Natural killer cell (primary cell): ENCODE measurements around the gene CLPTM1L. TPM values are rescaled to one million over a fixed set of nuclear protein-coding genes. Genes with fewer than 3 reads are reported as not detected.

Source experiments
- ATAC-seq, 3 donors: fragments of 150-1000 bp in 2 of 3; fragments of 200-7000 bp in 1 of 3; cut with Tn5 transposase; 1 replicate in 1 of 3; 2 replicates in 2 of 3; pipeline ENCODE4 v1.10.0; 2021; ENCODE audit warnings: mild to moderate bottlenecking in 2 of 3, moderate library complexity in 2 of 3
- DNase-seq, 2 donors: peaks; one replicate each; pipeline versions ENCODE4 v3.0.0 to v3.0.0-alpha.2; 2013 to 2021; ENCODE audit warnings: mixed read lengths in 1 of 2
- H3K27ac ChIP-seq: one replicate; pipeline ENCODE4 v1.5.1; 2013; ENCODE audit warnings: mild to moderate bottlenecking, low read length
- H3K27me3 ChIP-seq: one replicate; pipeline ENCODE4 v1.6.1; 2013; ENCODE audit warnings: low read length; ENCODE audit not compliant: control insufficient read depth, insufficient read depth
- H3K36me3 ChIP-seq: one replicate; pipeline ENCODE4 v1.6.1; 2013; ENCODE audit warnings: low read length; ENCODE audit not compliant: control insufficient read depth, insufficient read depth
- H3K4me1 ChIP-seq: one replicate; pipeline ENCODE4 v1.6.1; 2013; ENCODE audit warnings: low read length; ENCODE audit not compliant: control insufficient read depth, insufficient read depth
- H3K4me3 ChIP-seq: one replicate; pipeline ENCODE4 v1.5.1; 2013; ENCODE audit warnings: low read length
- H3K9me3 ChIP-seq: one replicate; pipeline ENCODE4 v1.6.1; 2013; ENCODE audit warnings: low read length; ENCODE audit not compliant: control insufficient read depth, insufficient read depth
- H3K27ac Mint-ChIP-seq, 2 donors: one replicate each; pipeline ENCODE4 v1.8.0; 2022; ENCODE audit warnings: mild to moderate bottlenecking in 2 of 2, mixed read lengths in 2 of 2, moderate library complexity in 1 of 2
- H3K27me3 Mint-ChIP-seq, 2 donors: one replicate each; pipeline ENCODE4 v1.8.0; 2022; ENCODE audit warnings: low read depth in 2 of 2, mixed read lengths in 2 of 2
- H3K36me3 Mint-ChIP-seq: one replicate; pipeline ENCODE4 v1.8.0; 2022; ENCODE audit warnings: mixed read lengths
- H3K4me1 Mint-ChIP-seq, 2 donors: one replicate each; pipeline ENCODE4 v1.8.0; 2022; ENCODE audit warnings: mixed read lengths in 2 of 2
- H3K4me3 Mint-ChIP-seq: one replicate; pipeline ENCODE4 v1.8.0; 2022; ENCODE audit warnings: mild to moderate bottlenecking, moderate library complexity, mixed read lengths
- H3K9me3 Mint-ChIP-seq, 2 donors: one replicate each; pipeline ENCODE4 v1.8.0; 2022; ENCODE audit warnings: mixed read lengths in 2 of 2
- CTCF ChIP-seq: fragments of 200-600 bp; IDR thresholded peaks from one replicate; pipeline ENCODE4 v1.8.0; 2022; ENCODE audit warnings: antibody characterized with exemption
- WGBS: methylation state at CpG from one replicate; pipeline ENCODE4 v1.1.7; 2013; ENCODE audit warnings: missing lambda C conversion rate; ENCODE audit not compliant: insufficient coverage; 5-methylcytosine and 5-hydroxymethylcytosine counted together
- intact Hi-C: fragments of 100-400 bp; cut with micrococcal nuclease; formaldehyde crosslinking; loops from one replicate; pipeline ENCODE4 v1.14.2; 2022
- total RNA-seq, 4 donors: library from RNA; stranded (reverse); fragments of 120-200 nt in 1 of 4; gene quantifications; one replicate each; pipeline versions ENCODE4 v1.2.3 to v1.2.4, GENCODE V29; 2013 to 2022

CLPTM1L gene
- total RNA-seq, 3 donors from 2014 or later (not counting 1 experiment from before 2014, with no cell fraction given): 67.1 to 105 (median 97.5) TPM

- Mint-ChIP-seq H3K4me3 (no peak overlapping the region), H3K4me1 (peaks cover 14 to 17% of the 10 kb centered on the region in 2 donors), H3K27me3 (no peaks in the 10 kb centered on the region), H3K36me3 (no peaks in the 10 kb centered on the region), H3K27ac (no peak overlapping the region), H3K9me3 (no peaks in the 10 kb centered on the region)
- H3K36me3 ChIP-seq: peaks cover 85% of the 10 kb centered on the region
- no peak for TF ChIP-seq CTCF
- WGBS: 93% methylated on average over 22 of the region's 22 CpGs
- no peaks in the 10 kb centered on the region for H3K9me3 ChIP-seq
- ATAC-seq (no peak), DNase-seq (no peak)
- H3K27ac ChIP-seq: no peak overlapping the region
- H3K4me3 ChIP-seq: no peak overlapping the region
- no peaks in the 10 kb centered on the region for H3K27me3 ChIP-seq
- H3K4me1 ChIP-seq: peaks cover 9% of the 10 kb centered on the region
- intact Hi-C loops: no loop called here
These were observed 6.3 kb downstream of the CLPTM1L start for GRCh38 chr5:1338506-1339070.

- Histone ChIP-seq H3K27me3 (no peaks in the 10 kb centered on the region), H3K36me3 (peaks cover 87% of the 10 kb centered on the region), H3K9me3 (no peaks in the 10 kb centered on the region), H3K27ac (no peak overlapping the region), H3K4me1 (peaks cover 5% of the 10 kb centered on the region), H3K4me3 (no peak overlapping the region)
- ATAC-seq (no peak), DNase-seq (no peak)
- no peak overlapping the region for H3K4me3 Mint-ChIP-seq
- no peaks in the 10 kb centered on the region for H3K9me3 Mint-ChIP-seq
- no peak for TF ChIP-seq CTCF
- H3K4me1 Mint-ChIP-seq: peaks cover 12 to 17% of the 10 kb centered on the region in 2 donors
- WGBS: 96% methylated on average over 11 of the region's 12 CpGs
- no peaks in the 10 kb centered on the region for H3K36me3 Mint-ChIP-seq
- intact Hi-C loops: no loop called here
- H3K27ac Mint-ChIP-seq: no peak overlapping the region
- no peaks in the 10 kb centered on the region for H3K27me3 Mint-ChIP-seq
These were observed 6.8 kb downstream of the CLPTM1L start for GRCh38 chr5:1338196-1338490.

DNA sequence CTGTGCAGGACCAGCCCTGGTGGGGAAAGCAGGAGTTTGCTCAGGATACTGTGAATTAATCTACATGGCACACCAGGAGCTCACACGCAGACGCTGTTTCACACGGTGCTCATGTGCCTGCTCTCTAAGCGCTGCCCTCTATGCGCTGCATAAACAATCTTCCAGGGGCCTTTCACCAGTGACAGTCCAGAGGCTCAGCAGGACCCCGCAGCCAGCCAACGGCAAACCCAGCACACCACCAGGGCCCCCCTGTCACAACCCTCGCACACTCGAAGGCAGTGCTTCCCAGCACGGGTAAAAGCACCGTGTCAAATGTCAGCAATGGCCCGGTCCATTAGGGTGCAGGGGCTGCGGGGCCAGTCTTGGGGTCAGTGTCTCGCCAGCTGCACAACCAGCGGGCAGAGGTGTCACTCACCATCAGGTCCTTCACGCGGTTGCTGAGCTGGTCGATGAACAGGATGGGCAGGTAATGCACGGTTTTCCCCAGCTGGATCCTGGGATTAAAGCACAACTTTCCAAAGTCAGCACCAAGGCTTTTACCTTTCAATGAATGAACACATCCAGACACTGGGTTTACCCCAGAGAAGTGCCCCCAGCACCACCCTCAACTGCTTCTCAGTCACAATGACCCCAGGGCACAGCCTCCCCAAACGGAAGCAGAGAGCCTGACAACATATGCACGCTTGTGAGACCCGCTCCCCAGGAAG is 7.3 kb downstream of the CLPTM1L start:
- ATAC-seq (no peak), DNase-seq (no peak)
- Histone ChIP-seq H3K27me3 (no peaks in the 10 kb centered on the region), H3K4me3 (no peak overlapping the region), H3K36me3 (peaks cover 90% of the 10 kb centered on the region), H3K9me3 (no peaks in the 10 kb centered on the region), H3K27ac (no peak overlapping the region), H3K4me1 (peaks cover 3% of the 10 kb centered on the region)
- no peaks in the 10 kb centered on the region for H3K36me3 Mint-ChIP-seq
- H3K27ac Mint-ChIP-seq: no peak overlapping the region
- H3K4me3 Mint-ChIP-seq: no peak overlapping the region
- WGBS: 97% methylated on average over 22 of the region's 22 CpGs
- no peaks in the 10 kb centered on the region for H3K9me3 Mint-ChIP-seq
- no peaks in the 10 kb centered on the region for H3K27me3 Mint-ChIP-seq
- no peak for TF ChIP-seq CTCF
- H3K4me1 Mint-ChIP-seq: peaks cover 12 to 17% of the 10 kb centered on the region in 2 donors
- intact Hi-C loops: no loop called here
